ENCODE measurements around the gene OR5A2.

Gene OR5A2

DNA sequence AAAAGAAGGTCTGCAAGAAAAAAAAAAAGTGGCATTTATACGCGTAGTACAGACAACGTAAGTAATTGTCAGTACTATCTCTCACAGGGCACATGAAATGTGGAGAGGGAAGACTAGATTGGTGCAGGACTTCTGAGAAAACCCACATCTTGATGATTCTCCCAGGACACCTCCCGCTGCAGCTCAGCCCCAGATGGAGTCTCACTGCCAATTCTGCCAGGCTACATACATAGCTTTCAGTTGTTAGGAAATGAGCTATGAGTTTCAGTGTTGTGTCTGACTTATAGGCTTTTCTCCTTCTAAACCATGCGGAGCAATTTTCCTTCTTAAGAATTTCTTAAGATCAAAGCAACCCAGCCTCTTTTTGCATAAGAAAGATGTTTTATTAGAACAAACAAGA, 9.6 kb downstream of the OR5A2 start:
- Histone ChIP-seq H3K9ac (ENCODE audit: low read length) (no peak overlapping the region), H3K23ac (ENCODE audit: low read length in 2 of 2) (no peak overlapping the region), H3K18ac (ENCODE audit: low read depth in 1 of 2, low read length in 2 of 2) (no peak overlapping the region), H3K4me3 (ENCODE audit: insufficient read depth in 1 of 2, low read depth in 1 of 2, low read length in 2 of 2) (no peak overlapping the region), H4K8ac (ENCODE audit: low read length) (no peak overlapping the region), H3K27ac (ENCODE audit: low read length, poor library complexity, severe bottlenecking) (no peak overlapping the region), H3K27me3 (ENCODE audit: control insufficient read depth in 1 of 2, insufficient read depth in 1 of 2, low read length in 2 of 2) (no peaks in the 10 kb centered on the region), H2BK15ac (ENCODE audit: low read depth, poor library complexity, severe bottlenecking) (no peak overlapping the region), H2BK12ac (ENCODE audit: low read length in 2 of 2) (no peak overlapping the region), H2BK120ac (ENCODE audit: low read depth, low read length) (no peak overlapping the region), H3K14ac (ENCODE audit: low read length in 2 of 2) (no peak overlapping the region), H3K4ac (ENCODE audit: low read depth in 1 of 2, low read length in 2 of 2) (no peak overlapping the region), H3K4me2 (ENCODE audit: low read length, poor library complexity, severe bottlenecking) (no peak overlapping the region), H3K9me3 (ENCODE audit: control insufficient read depth, low read length) (peaks cover 3% of the 10 kb centered on the region), H3K36me3 (ENCODE audit: control insufficient read depth in 1 of 2, insufficient read depth in 2 of 2, low read depth in 1 of 2, low read length in 2 of 2) (no peaks in the 10 kb centered on the region), H2BK5ac (ENCODE audit: low read depth, low read length, poor library complexity, severe bottlenecking) (no peak overlapping the region), H3K4me1 (ENCODE audit: control insufficient read depth, insufficient read depth, low read depth, low read length) (no peaks in the 10 kb centered on the region), H3K79me1 (replicated peaks; ENCODE audit: low read length, poor library complexity, severe bottlenecking) (no peaks in the 10 kb centered on the region), H4K91ac (ENCODE audit: low read length) (no peak overlapping the region), H2AFZ (ENCODE audit: low read depth, low read length) (no peak overlapping the region), H2AK5ac (ENCODE audit: low read length, severe bottlenecking) (no peak overlapping the region)
- no peak for DNase-seq
- 86% methylated on average over 3 of the region's 5 CpGs for WGBS

DNA sequence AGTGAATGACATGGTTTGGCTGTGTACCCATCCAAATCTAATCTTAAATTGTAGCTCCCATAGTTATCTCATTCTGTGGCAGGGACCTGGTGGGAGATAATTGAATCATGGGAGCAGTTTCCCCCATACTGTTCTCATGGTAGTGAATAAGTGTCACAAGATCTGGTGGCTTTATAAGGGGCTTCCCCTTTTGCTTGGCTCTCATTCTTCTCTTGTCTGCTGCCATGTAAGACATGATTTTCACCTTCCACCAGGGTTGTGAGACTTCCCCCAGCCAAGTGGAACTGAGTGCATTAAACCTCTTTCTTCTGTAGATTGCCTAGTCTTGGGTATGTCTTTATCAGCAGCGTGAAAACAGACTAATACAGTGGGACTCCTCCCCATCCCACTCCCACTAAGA, 11.1 kb downstream of the OR5A2 start:
- H2BK12ac ChIP-seq (ENCODE audit: low read length in 2 of 2): no peak overlapping the region
- H3K18ac ChIP-seq (ENCODE audit: low read depth in 1 of 2, low read length in 2 of 2): no peak overlapping the region
- no peak overlapping the region for H2AFZ ChIP-seq (ENCODE audit: low read depth, low read length)
- no peaks in the 10 kb centered on the region for H3K4me1 ChIP-seq (ENCODE audit: control insufficient read depth, insufficient read depth, low read depth, low read length)
- H3K14ac ChIP-seq (ENCODE audit: low read length in 2 of 2): no peak overlapping the region
- H3K27me3 ChIP-seq (ENCODE audit: control insufficient read depth in 1 of 2, insufficient read depth in 1 of 2, low read length in 2 of 2): no peaks in the 10 kb centered on the region
- H3K4ac ChIP-seq (ENCODE audit: low read depth in 1 of 2, low read length in 2 of 2): no peak overlapping the region
- peaks cover 12% of the 10 kb centered on the region for H3K9me3 ChIP-seq (ENCODE audit: control insufficient read depth, low read length)
- H3K36me3 ChIP-seq (ENCODE audit: control insufficient read depth in 1 of 2, insufficient read depth in 2 of 2, low read depth in 1 of 2, low read length in 2 of 2): no peaks in the 10 kb centered on the region
- H2BK15ac ChIP-seq (ENCODE audit: low read depth, poor library complexity, severe bottlenecking): no peak overlapping the region
- H3K9ac ChIP-seq (ENCODE audit: low read length): no peak overlapping the region
- H4K8ac ChIP-seq (ENCODE audit: low read length): no peak overlapping the region
- WGBS: no CpG with 5 or more reads among the region's 1 CpG
- H3K4me2 ChIP-seq (ENCODE audit: low read length, poor library complexity, severe bottlenecking): no peak overlapping the region
- H2AK5ac ChIP-seq (ENCODE audit: low read length, severe bottlenecking): no peak overlapping the region
- no peak overlapping the region for H3K23ac ChIP-seq (ENCODE audit: low read length in 2 of 2)
- H3K79me1 ChIP-seq (replicated peaks; ENCODE audit: low read length, poor library complexity, severe bottlenecking): no peaks in the 10 kb centered on the region
- no peak overlapping the region for H2BK120ac ChIP-seq (ENCODE audit: low read depth, low read length)
- H4K91ac ChIP-seq (ENCODE audit: low read length): no peak overlapping the region
- H3K27ac ChIP-seq (ENCODE audit: low read length, poor library complexity, severe bottlenecking): no peak overlapping the region
- no peak overlapping the region for H2BK5ac ChIP-seq (ENCODE audit: low read depth, low read length, poor library complexity, severe bottlenecking)
- no peak overlapping the region for H3K4me3 ChIP-seq (ENCODE audit: insufficient read depth in 1 of 2, low read depth in 1 of 2, low read length in 2 of 2)
- DNase-seq: no peak

DNA sequence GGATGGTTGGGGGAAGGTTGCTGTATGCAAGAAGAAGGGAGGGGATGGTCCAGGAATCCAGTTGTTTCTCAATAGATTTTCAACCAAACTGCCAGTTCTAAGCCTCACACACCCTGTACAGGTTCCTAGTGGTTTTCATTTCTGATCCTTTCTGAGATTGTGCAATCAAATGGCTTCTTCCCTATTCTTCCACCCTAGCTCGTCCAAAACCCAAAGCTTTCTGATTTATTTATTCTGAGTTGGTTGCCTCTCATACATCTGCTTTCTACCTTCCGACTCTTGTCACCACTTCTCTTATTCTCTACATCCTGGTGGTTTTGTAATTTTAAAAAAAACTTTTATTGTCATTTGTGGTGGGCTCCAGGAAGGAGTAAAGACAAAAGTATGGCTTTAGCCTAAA, 12.6 kb downstream of the OR5A2 start:
- Histone ChIP-seq H4K91ac (ENCODE audit: low read length) (no peak overlapping the region), H4K8ac (ENCODE audit: low read length) (no peak overlapping the region), H3K9me3 (ENCODE audit: control insufficient read depth, low read length) (peaks cover 27% of the 10 kb centered on the region), H3K4me2 (ENCODE audit: low read length, poor library complexity, severe bottlenecking) (no peak overlapping the region), H2BK120ac (ENCODE audit: low read depth, low read length) (no peak overlapping the region), H2AFZ (ENCODE audit: low read depth, low read length) (no peak overlapping the region), H3K18ac (ENCODE audit: low read depth in 1 of 2, low read length in 2 of 2) (no peak overlapping the region), H3K14ac (ENCODE audit: low read length in 2 of 2) (no peak overlapping the region), H3K4me1 (ENCODE audit: control insufficient read depth, insufficient read depth, low read depth, low read length) (no peaks in the 10 kb centered on the region), H2BK12ac (ENCODE audit: low read length in 2 of 2) (no peak overlapping the region), H3K4ac (ENCODE audit: low read depth in 1 of 2, low read length in 2 of 2) (no peak overlapping the region), H3K27me3 (ENCODE audit: control insufficient read depth in 1 of 2, insufficient read depth in 1 of 2, low read length in 2 of 2) (no peaks in the 10 kb centered on the region), H3K79me1 (replicated peaks; ENCODE audit: low read length, poor library complexity, severe bottlenecking) (no peaks in the 10 kb centered on the region), H3K4me3 (ENCODE audit: insufficient read depth in 1 of 2, low read depth in 1 of 2, low read length in 2 of 2) (no peak overlapping the region), H3K36me3 (ENCODE audit: control insufficient read depth in 1 of 2, insufficient read depth in 2 of 2, low read depth in 1 of 2, low read length in 2 of 2) (no peaks in the 10 kb centered on the region), H3K9ac (ENCODE audit: low read length) (no peak overlapping the region), H2BK5ac (ENCODE audit: low read depth, low read length, poor library complexity, severe bottlenecking) (no peak overlapping the region), H3K27ac (ENCODE audit: low read length, poor library complexity, severe bottlenecking) (no peak overlapping the region), H3K23ac (ENCODE audit: low read length in 2 of 2) (no peak overlapping the region), H2AK5ac (ENCODE audit: low read length, severe bottlenecking) (no peak overlapping the region), H2BK15ac (ENCODE audit: low read depth, poor library complexity, severe bottlenecking) (no peak overlapping the region)
- WGBS: 91% methylated on average over 1 of the region's 2 CpGs
- no peak for DNase-seq

GRCh38 chr11:59403546-59403945, 22.7 kb downstream of the OR5A2 start:
- Histone ChIP-seq H3K79me1 (replicated peaks; ENCODE audit: low read length, poor library complexity, severe bottlenecking) (no peaks in the 10 kb centered on the region), H3K4me3 (ENCODE audit: insufficient read depth in 1 of 2, low read depth in 1 of 2, low read length in 2 of 2) (no peak overlapping the region), H2BK5ac (ENCODE audit: low read depth, low read length, poor library complexity, severe bottlenecking) (no peak overlapping the region), H2BK15ac (ENCODE audit: low read depth, poor library complexity, severe bottlenecking) (no peak overlapping the region), H3K14ac (ENCODE audit: low read length in 2 of 2) (no peak overlapping the region), H3K27me3 (ENCODE audit: control insufficient read depth in 1 of 2, insufficient read depth in 1 of 2, low read length in 2 of 2) (no peaks in the 10 kb centered on the region), H2AK5ac (ENCODE audit: low read length, severe bottlenecking) (no peak overlapping the region), H3K4me2 (ENCODE audit: low read length, poor library complexity, severe bottlenecking) (no peak overlapping the region), H4K91ac (ENCODE audit: low read length) (no peak overlapping the region), H3K9me3 (ENCODE audit: control insufficient read depth, low read length) (peaks cover 23% of the 10 kb centered on the region), H3K4me1 (ENCODE audit: control insufficient read depth, insufficient read depth, low read depth, low read length) (no peaks in the 10 kb centered on the region), H2BK12ac (ENCODE audit: low read length in 2 of 2) (no peak overlapping the region), H2BK120ac (ENCODE audit: low read depth, low read length) (no peak overlapping the region), H3K36me3 (ENCODE audit: control insufficient read depth in 1 of 2, insufficient read depth in 2 of 2, low read depth in 1 of 2, low read length in 2 of 2) (no peaks in the 10 kb centered on the region), H3K23ac (ENCODE audit: low read length in 2 of 2) (no peak overlapping the region), H3K18ac (ENCODE audit: low read depth in 1 of 2, low read length in 2 of 2) (no peak overlapping the region), H2AFZ (ENCODE audit: low read depth, low read length) (no peak overlapping the region), H4K8ac (ENCODE audit: low read length) (no peak overlapping the region), H3K27ac (ENCODE audit: low read length, poor library complexity, severe bottlenecking) (no peak overlapping the region), H3K4ac (ENCODE audit: low read depth in 1 of 2, low read length in 2 of 2) (no peak overlapping the region), H3K9ac (ENCODE audit: low read length) (no peak overlapping the region)
- no peak for DNase-seq
